ENCODE measurements around the gene ENG. TPM values are rescaled to one million over a fixed set of nuclear protein-coding genes. Genes with fewer than 3 reads are reported as not detected.
A peak's percentile ranks its signal among the peaks of the same experiment; 100 is the strongest.

ENG gene
- total RNA-seq, 3 donors from 2014 or later = 18.3 to 35.5 (median 34.8) TPM

GRCh38 chr9:127770905-127771569 lies 83.4 kb downstream of the ENG start:
- Histone ChIP-seq H3K4me1 (ENCODE audit: low read depth) (peaks cover 14% of the 10 kb centered on the region), H3K36me3 (ENCODE audit: low read depth) (no peaks in the 10 kb centered on the region), H3K9me3 (no peaks in the 10 kb centered on the region), H3K4me3 (peak overlapping the region; percentile 6)
- ATAC-seq = peak; percentile 98
- intact Hi-C loops (cut with DNase I, micrococcal nuclease) = no loop called here
- no peak for TF ChIP-seq CTCF (IDR thresholded peaks at IDR 0.05)
- peak; percentile 98 to 100 (median 99) for DNase-seq

GRCh38 chr9:127770583-127770904 lies 83.9 kb downstream of the ENG start:
- ATAC-seq = no peak
- no peaks in the 10 kb centered on the region for H3K36me3 ChIP-seq (ENCODE audit: low read depth)
- peaks cover 14% of the 10 kb centered on the region for H3K4me1 ChIP-seq (ENCODE audit: low read depth)
- peak in 1 of 3 donors; percentile 55 for DNase-seq
- TF ChIP-seq CTCF (IDR thresholded peaks at IDR 0.05) = no peak
- intact Hi-C loops (cut with DNase I, micrococcal nuclease) = no loop called here
- H3K4me3 ChIP-seq = no peak overlapping the region
- H3K9me3 ChIP-seq = no peaks in the 10 kb centered on the region

- no peak for TF ChIP-seq CTCF (IDR thresholded peaks at IDR 0.05)
- intact Hi-C loops (cut with DNase I, micrococcal nuclease) = no loop called here
These were observed 84.4 kb downstream of the ENG start for GRCh38 chr9:127769929-127770582.

GRCh38 chr9:127769101-127769500 lies 85.4 kb downstream of the ENG start:
- H3K4me3 ChIP-seq = no peak overlapping the region
- no peaks in the 10 kb centered on the region for H3K9me3 ChIP-seq
- no peak for TF ChIP-seq CTCF (IDR thresholded peaks at IDR 0.05)
- no peak for DNase-seq
- intact Hi-C loops (cut with DNase I, micrococcal nuclease) = no loop called here
- peaks cover 14% of the 10 kb centered on the region for H3K4me1 ChIP-seq (ENCODE audit: low read depth)
- no peak for ATAC-seq
- H3K36me3 ChIP-seq (ENCODE audit: low read depth) = no peaks in the 10 kb centered on the region

More at GRCh38 chr9:127769929-127770582, 84.4 kb downstream of the ENG start:
- Histone ChIP-seq H3K4me3 (no peak overlapping the region), H3K36me3 (ENCODE audit: low read depth) (no peaks in the 10 kb centered on the region), H3K4me1 (ENCODE audit: low read depth) (peaks cover 14% of the 10 kb centered on the region), H3K9me3 (no peaks in the 10 kb centered on the region)
- DNase-seq (peak in 1 of 3 donors; percentile 55), ATAC-seq (no peak)

GRCh38 chr9:127768698-127769097 lies 85.8 kb downstream of the ENG start:
- ATAC-seq (no peak), DNase-seq (no peak)
- TF ChIP-seq CTCF (IDR thresholded peaks at IDR 0.05) = no peak
- no peaks in the 10 kb centered on the region for H3K9me3 ChIP-seq
- peaks cover 14% of the 10 kb centered on the region for H3K4me1 ChIP-seq (ENCODE audit: low read depth)
- no peaks in the 10 kb centered on the region for H3K36me3 ChIP-seq (ENCODE audit: low read depth)
- intact Hi-C loops (cut with DNase I, micrococcal nuclease) = no loop called here
- H3K4me3 ChIP-seq = no peak overlapping the region

Data from mucosa of descending colon (tissue), 3 donors.